HepG2 (cell line): ENCODE measurements around the gene CD274. TPM values are rescaled to one million over a fixed set of nuclear protein-coding genes. Genes with fewer than 3 reads are reported as not detected.

ENCODE experiments used
- ATAC-seq: fragments of 200-7000 bp; cut with Tn5 transposase; 3 replicates; pipeline ENCODE4 v1.9.1; 2020; ENCODE audit warnings: mild to moderate bottlenecking, moderate library complexity
- BruUV-seq: library from RNA; stranded (reverse); fragments of 400-500 nt; replicated peaks from 2 replicates; lab custom pipeline; 2021; lab: Mats Ljungman, UMichigan
- CTCF ChIA-PET: fragments of 300-600 bp; formaldehyde crosslinking; extraction: SDS; loops from one replicate; lab custom pipeline; 2021; ENCODE audit warnings: low total read pairs, inconsistent platforms, low intra/inter-chr PET ratio; lab: Yijun Ruan, JAX
- POLR2A ChIA-PET: fragments of 350-600 bp; sonication (Branson Sonifier 250); formaldehyde crosslinking; loops from one replicate; lab custom pipeline; 2020; ENCODE audit warnings: antibody characterized with exemption, inconsistent platforms; lab: Yijun Ruan, JAX
- DNase-seq: peaks from one replicate; pipeline ENCODE4 v3.0.0-alpha.2; 2015; ENCODE audit warnings: low spot score
- FAIRE-seq: peaks from 3 replicates; lab custom pipeline; 2011; peaks lifted over from hg19 to GRCh38; lab: Jason Lieb, UNC
- H2AFZ ChIP-seq: one replicate; pipeline ENCODE4 v1.6.1; 2011; ENCODE audit warnings: low read length, inconsistent platforms
- H3K27ac ChIP-seq: fragments of 300-600 bp; 3 replicates; pipeline ENCODE4 v1.8.0; 2011; ENCODE audit warnings: mixed run types, mild to moderate bottlenecking, mixed read lengths, low read length, inconsistent platforms; ENCODE audit not compliant: insufficient read depth; ENCODE audit errors: extremely low read length
- H3K27me3 ChIP-seq, 2 experiments: fragments of 200-600 bp in 1 of 2; 2 replicates in 1 of 2; 3 replicates in 1 of 2; pipeline versions ENCODE4 v1.6.0 to v1.8.0; 2011; ENCODE audit warnings: low read length in 2 of 2, mild to moderate bottlenecking in 2 of 2, moderate library complexity in 2 of 2, inconsistent platforms in 1 of 2; ENCODE audit not compliant: insufficient read depth in 2 of 2, control insufficient read depth in 1 of 2
- H3K36me3 ChIP-seq, 2 experiments: fragments of 200-600 bp in 1 of 2; replicated peaks in 1 of 2; 2 replicates in 1 of 2; 3 replicates in 1 of 2; pipeline versions ENCODE4 v1.5.1 to v1.8.0; 2011; ENCODE audit warnings: low read length in 2 of 2, inconsistent platforms in 1 of 2; ENCODE audit not compliant: insufficient read depth in 2 of 2, control insufficient read depth in 1 of 2
- H3K4me1 ChIP-seq: 2 replicates; pipeline ENCODE4 v1.5.1; 2012; ENCODE audit warnings: low read length, inconsistent platforms; ENCODE audit not compliant: insufficient read depth
- H3K4me2 ChIP-seq: 2 replicates; pipeline ENCODE4 v1.6.0; 2011; ENCODE audit warnings: low read depth, low read length, inconsistent platforms
- H3K4me3 ChIP-seq, 3 experiments: fragments of 200-600 bp in 1 of 3; sonication (generic), shearing (Covaris generic) in 1 of 3; replicated peaks in 1 of 3; 2 replicates each; pipeline ENCODE4 v1.5.1; 2011 to 2016; ENCODE audit warnings: low read length in 3 of 3, inconsistent platforms in 2 of 3, low read depth in 2 of 3, mild to moderate bottlenecking in 2 of 3, control low read depth in 1 of 3, mixed read lengths in 1 of 3; ENCODE audit not compliant: insufficient read depth in 1 of 3
- H3K79me2 ChIP-seq: one replicate; pipeline ENCODE4 v1.6.1; 2011; ENCODE audit warnings: low read length, inconsistent platforms; ENCODE audit not compliant: insufficient read depth
- H3K9ac ChIP-seq: 2 replicates; pipeline ENCODE4 v1.6.0; 2011; ENCODE audit warnings: mild to moderate bottlenecking, low read depth, low read length, inconsistent platforms; ENCODE audit not compliant: insufficient read depth
- H3K9me3 ChIP-seq: 2 replicates; pipeline ENCODE4 v1.5.1; 2012; ENCODE audit warnings: mild to moderate bottlenecking, low read length
- H4K20me1 ChIP-seq: 2 replicates; pipeline ENCODE4 v1.6.0; 2011; ENCODE audit warnings: inconsistent platforms, mild to moderate bottlenecking, low read length, moderate library complexity; ENCODE audit not compliant: insufficient read depth
- CCDC6 ChIP-seq: sonication (generic); formaldehyde crosslinking; IDR thresholded peaks from 2 replicates; pipeline ENCODE4 v1.8.1; 2022; ENCODE audit warnings: mild to moderate bottlenecking, missing genetic modification reagents, moderate library complexity
- HCFC1 ChIP-seq: fragments of 150-350 bp; IDR thresholded peaks from 2 replicates; pipeline ENCODE4 v1.6.1; 2014; ENCODE audit warnings: low read depth, low read length
- NFKBIZ ChIP-seq: IDR thresholded peaks from 2 replicates; pipeline ENCODE4 v1.6.1; 2018; ENCODE audit warnings: missing genetic modification reagents, missing compliant biosample characterization
- ZNF160 ChIP-seq: sonication (generic); formaldehyde crosslinking; IDR thresholded peaks from 2 replicates; pipeline ENCODE4 v1.8.0; 2022; ENCODE audit warnings: mild to moderate bottlenecking, inconsistent platforms, missing genetic modification reagents
- ZNF841 ChIP-seq: sonication (generic); formaldehyde crosslinking; IDR thresholded peaks from 2 replicates; pipeline ENCODE4 v1.8.1; 2023; ENCODE audit warnings: missing genetic modification reagents, borderline replicate concordance
- WGBS: methylation state at CpG from one replicate; pipeline ENCODE4 v1.1.6; 2017; ENCODE audit warnings: low lambda C conversion rate; 5-methylcytosine and 5-hydroxymethylcytosine counted together
- in situ Hi-C: cut with HindIII; loops from 2 replicates; pipeline ENCODE4 v1.10.0; 2017; ENCODE audit warnings: low pct_unique_long_range_greater_than_20kb; ENCODE audit not compliant: extremely low pct_ligation_motif_present
- intact Hi-C: fragments of 100-400 bp; cut with micrococcal nuclease; formaldehyde crosslinking; loops from one replicate; pipeline ENCODE4 v1.10.0; 2022; ENCODE audit not compliant: unreplicated experiment
- polyA plus RNA-seq, 8 experiments: library from polyadenylated mRNA; depleted of rRNA in 3 of 8; stranded (reverse) in 7 of 8; unstranded in 1 of 8; fragments of >200 nt; fragmentation: Illumina TruSeq in 4 of 8; extraction: Trizol in 4 of 8; gene quantifications; 2 replicates each; pipeline versions ENCODE4 v1.2.1 to v1.2.3, GENCODE V29; 2011 to 2016; ENCODE audit warnings: low read depth in 4 of 8, missing spikeins in 1 of 8, mixed read lengths in 1 of 8; ENCODE audit not compliant: insufficient read depth in 1 of 8
- total RNA-seq, 5 experiments: library from RNA; depleted of rRNA; stranded (reverse); fragments of >200 nt; fragmentation: Illumina TruSeq; extraction: Trizol; gene quantifications; 2 replicates each; pipeline ENCODE4 v1.2.3, GENCODE V29; 2016; ENCODE audit warnings: low read depth in 1 of 5
- TF ChIP-seq, protein P1 (sequence below), 2 experiments: sonication (generic) in 1 of 2; formaldehyde crosslinking in 1 of 2; IDR thresholded peaks; 2 replicates each; pipeline versions ENCODE4 v1.4.0 to v1.6.1; 2016 to 2020; ENCODE audit warnings: borderline replicate concordance in 1 of 2, low read depth in 1 of 2, mild to moderate bottlenecking in 1 of 2, missing genetic modification reagents in 1 of 2
- TF ChIP-seq, protein P2 (sequence below): sonication (generic); formaldehyde crosslinking; IDR thresholded peaks from 2 replicates; pipeline ENCODE4 v1.4.0; 2020; ENCODE audit warnings: missing genetic modification reagents

The CD274 gene
- total and polyA plus RNA-seq, 2 of the 13 experiments (the other 11 are each of a cell fraction or from before 2014, with no cell fraction given): 0.17 to 0.49 TPM

DNA sequence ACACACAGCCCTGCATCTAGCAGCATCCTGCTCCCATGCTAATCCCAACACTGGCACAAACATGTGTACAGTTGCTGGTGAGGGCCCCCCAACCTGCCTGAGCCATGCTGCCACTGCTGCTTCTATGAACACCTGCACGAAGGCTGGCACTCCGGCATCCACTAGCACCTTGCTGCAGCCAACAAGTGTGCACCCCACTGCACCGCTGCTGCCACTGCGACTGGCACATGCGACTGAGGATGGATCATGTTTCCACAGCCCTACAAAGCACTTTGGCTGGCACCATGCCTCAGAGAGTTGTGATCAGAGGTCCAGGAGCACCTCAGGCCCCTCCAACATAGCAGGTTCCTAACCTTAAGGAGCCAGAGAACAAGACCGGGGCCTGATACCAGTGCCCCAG lies 52.2 kb downstream of the CD274 start (continued):
- TF ChIP-seq, protein P1, sequence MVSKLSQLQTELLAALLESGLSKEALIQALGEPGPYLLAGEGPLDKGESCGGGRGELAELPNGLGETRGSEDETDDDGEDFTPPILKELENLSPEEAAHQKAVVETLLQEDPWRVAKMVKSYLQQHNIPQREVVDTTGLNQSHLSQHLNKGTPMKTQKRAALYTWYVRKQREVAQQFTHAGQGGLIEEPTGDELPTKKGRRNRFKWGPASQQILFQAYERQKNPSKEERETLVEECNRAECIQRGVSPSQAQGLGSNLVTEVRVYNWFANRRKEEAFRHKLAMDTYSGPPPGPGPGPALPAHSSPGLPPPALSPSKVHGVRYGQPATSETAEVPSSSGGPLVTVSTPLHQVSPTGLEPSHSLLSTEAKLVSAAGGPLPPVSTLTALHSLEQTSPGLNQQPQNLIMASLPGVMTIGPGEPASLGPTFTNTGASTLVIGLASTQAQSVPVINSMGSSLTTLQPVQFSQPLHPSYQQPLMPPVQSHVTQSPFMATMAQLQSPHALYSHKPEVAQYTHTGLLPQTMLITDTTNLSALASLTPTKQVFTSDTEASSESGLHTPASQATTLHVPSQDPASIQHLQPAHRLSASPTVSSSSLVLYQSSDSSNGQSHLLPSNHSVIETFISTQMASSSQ (IDR thresholded peaks at IDR 0.05; ENCODE audit: low read depth): no peak
- TF ChIP-seq, protein P1 (CRISPR knock-in tag; IDR thresholded peaks at IDR 0.05; ENCODE audit: borderline replicate concordance): no peak
- no peak for TF ChIP-seq NFKBIZ (CRISPR knock-in tag)

DNA sequence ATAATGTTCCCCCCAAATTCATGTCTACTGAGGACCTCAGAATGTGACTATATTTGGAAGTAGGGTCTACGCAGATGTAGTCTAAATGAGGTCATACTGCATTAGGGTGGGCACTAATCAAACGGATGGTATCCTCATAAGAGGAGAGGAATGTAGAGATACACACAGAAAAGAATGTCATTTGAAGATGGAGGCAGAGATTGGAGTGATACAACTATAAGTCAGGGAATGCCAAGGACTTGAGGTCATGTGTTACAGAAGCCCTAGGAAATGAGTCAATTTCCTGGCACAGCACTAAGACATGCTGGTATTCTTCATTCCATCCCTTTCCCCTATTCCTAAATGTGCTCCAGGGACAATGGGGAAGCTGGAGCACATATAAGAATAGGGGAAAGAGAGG lies 59.2 kb downstream of the CD274 start:
- no peak overlapping the region for H3K4me2 ChIP-seq
- no peak for FAIRE-seq

More for the DNA sequence above, 59.2 kb downstream of the CD274 start:
- no peaks in the 10 kb centered on the region for H3K79me2 ChIP-seq
- 6% methylated on average over 2 of the region's 2 CpGs for WGBS
- H3K27ac ChIP-seq: no peak overlapping the region
- TF ChIP-seq, protein P2, sequence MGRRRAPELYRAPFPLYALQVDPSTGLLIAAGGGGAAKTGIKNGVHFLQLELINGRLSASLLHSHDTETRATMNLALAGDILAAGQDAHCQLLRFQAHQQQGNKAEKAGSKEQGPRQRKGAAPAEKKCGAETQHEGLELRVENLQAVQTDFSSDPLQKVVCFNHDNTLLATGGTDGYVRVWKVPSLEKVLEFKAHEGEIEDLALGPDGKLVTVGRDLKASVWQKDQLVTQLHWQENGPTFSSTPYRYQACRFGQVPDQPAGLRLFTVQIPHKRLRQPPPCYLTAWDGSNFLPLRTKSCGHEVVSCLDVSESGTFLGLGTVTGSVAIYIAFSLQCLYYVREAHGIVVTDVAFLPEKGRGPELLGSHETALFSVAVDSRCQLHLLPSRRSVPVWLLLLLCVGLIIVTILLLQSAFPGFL (CRISPR knock-in tag): no peak
- TF ChIP-seq ZNF841 (CRISPR knock-in tag): no peak
- TF ChIP-seq CCDC6 (CRISPR knock-in tag): no peak
- TF ChIP-seq ZNF160 (CRISPR knock-in tag): no peak
- no peak for TF ChIP-seq HCFC1
- no peaks in the 10 kb centered on the region for H3K4me1 ChIP-seq
- ChIA-PET CTCF (no interaction called here), POLR2A (no interaction called here)
- peaks cover 0 to 4% of the 10 kb centered on the region in 2 experiments; a peak in 1 of 5 replicates for H3K27me3 ChIP-seq
- DNase-seq: no peak
- intact Hi-C loops: no loop called here
- H3K36me3 ChIP-seq: no peaks in the 10 kb centered on the region
- no peak overlapping the region for H3K9ac ChIP-seq
- ATAC-seq: no peak
- no TSS peak for BruUV-seq
- in situ Hi-C loops: no loop called here
- H3K4me3 ChIP-seq: no peak overlapping the region
- H2AFZ ChIP-seq: no peak overlapping the region
- H3K9me3 ChIP-seq: no peaks in the 10 kb centered on the region
- H4K20me1 ChIP-seq: no peaks in the 10 kb centered on the region
